ENCODE measurements around the gene CDX1.

Gene CDX1

DNA sequence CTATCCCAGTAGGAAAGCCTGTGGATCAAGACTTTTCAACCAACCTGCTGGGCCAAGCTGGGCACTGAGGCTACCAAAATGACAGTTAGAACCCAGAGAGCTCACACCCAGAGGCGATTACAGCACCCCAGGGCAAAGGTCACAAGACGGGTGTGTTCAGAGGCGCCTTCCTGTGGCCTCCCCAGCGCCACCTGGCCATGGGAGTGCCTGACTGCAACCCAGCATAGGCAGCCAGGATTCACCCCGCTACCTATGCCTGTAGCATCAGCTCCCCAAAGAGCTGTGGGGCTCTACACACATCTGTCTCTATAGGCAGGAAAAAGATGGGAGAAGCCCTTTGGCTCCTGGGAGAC lies 44.4 kb upstream of the CDX1 start:
- Histone ChIP-seq H2BK12ac (ENCODE audit: low read length) (no peak overlapping the region), H2BK120ac (ENCODE audit: low read depth, low read length) (no peak overlapping the region), H3K27me3 (ENCODE audit: control insufficient read depth in 3 of 3, insufficient read depth in 3 of 3, low read depth in 1 of 3, low read length in 3 of 3) (no peaks in the 10 kb centered on the region), H3K4me2 (ENCODE audit: insufficient read depth, low read length, poor library complexity, severe bottlenecking) (no peak overlapping the region), H2BK5ac (ENCODE audit: low read length) (no peak overlapping the region), H3K79me1 (ENCODE audit: low read depth, low read length) (no peaks in the 10 kb centered on the region), H3K14ac (ENCODE audit: low read length) (no peak overlapping the region), H3K23ac (ENCODE audit: low read depth, low read length, poor library complexity) (no peak overlapping the region), H3K4me3 (ENCODE audit: low read length in 2 of 2) (no peak overlapping the region), H3K4ac (ENCODE audit: low read length) (no peak overlapping the region), H4K91ac (ENCODE audit: low read depth, low read length, poor library complexity) (no peak overlapping the region), H3K9ac (ENCODE audit: low read depth, low read length, poor library complexity) (no peak overlapping the region), H3K18ac (ENCODE audit: low read length) (no peak overlapping the region), H3K9me3 (replicated peaks in 1 of 2; ENCODE audit: control insufficient read depth in 2 of 2, insufficient read depth in 1 of 2, low read depth in 1 of 2, low read length in 2 of 2) (no peaks in the 10 kb centered on the region), H3K27ac (replicated peaks; ENCODE audit: low read length) (no peak overlapping the region), H3K36me3 (replicated peaks in 1 of 2; ENCODE audit: control insufficient read depth in 2 of 2, insufficient read depth in 2 of 2, low read length in 2 of 2) (no peaks in the 10 kb centered on the region), H2AFZ (ENCODE audit: low read length) (no peak overlapping the region), H3K4me1 (ENCODE audit: control insufficient read depth in 2 of 2, insufficient read depth in 1 of 2, low read depth in 1 of 2, low read length in 2 of 2) (peaks cover 0 to 8% of the 10 kb centered on the region in 2 donors), H4K8ac (ENCODE audit: low read depth, low read length) (no peak overlapping the region), H2AK5ac (ENCODE audit: low read depth, low read length) (no peak overlapping the region), H2BK15ac (ENCODE audit: low read length) (no peak overlapping the region)
- no peak for DNase-seq (ENCODE audit: low spot score)
- no CpG with 5 or more reads among the region's 5 CpGs for WGBS, 2 donors (ENCODE audit: extremely low coverage in 2 of 2, insufficient read length in 2 of 2, insufficient replicate concordance in 1 of 2)

DNA sequence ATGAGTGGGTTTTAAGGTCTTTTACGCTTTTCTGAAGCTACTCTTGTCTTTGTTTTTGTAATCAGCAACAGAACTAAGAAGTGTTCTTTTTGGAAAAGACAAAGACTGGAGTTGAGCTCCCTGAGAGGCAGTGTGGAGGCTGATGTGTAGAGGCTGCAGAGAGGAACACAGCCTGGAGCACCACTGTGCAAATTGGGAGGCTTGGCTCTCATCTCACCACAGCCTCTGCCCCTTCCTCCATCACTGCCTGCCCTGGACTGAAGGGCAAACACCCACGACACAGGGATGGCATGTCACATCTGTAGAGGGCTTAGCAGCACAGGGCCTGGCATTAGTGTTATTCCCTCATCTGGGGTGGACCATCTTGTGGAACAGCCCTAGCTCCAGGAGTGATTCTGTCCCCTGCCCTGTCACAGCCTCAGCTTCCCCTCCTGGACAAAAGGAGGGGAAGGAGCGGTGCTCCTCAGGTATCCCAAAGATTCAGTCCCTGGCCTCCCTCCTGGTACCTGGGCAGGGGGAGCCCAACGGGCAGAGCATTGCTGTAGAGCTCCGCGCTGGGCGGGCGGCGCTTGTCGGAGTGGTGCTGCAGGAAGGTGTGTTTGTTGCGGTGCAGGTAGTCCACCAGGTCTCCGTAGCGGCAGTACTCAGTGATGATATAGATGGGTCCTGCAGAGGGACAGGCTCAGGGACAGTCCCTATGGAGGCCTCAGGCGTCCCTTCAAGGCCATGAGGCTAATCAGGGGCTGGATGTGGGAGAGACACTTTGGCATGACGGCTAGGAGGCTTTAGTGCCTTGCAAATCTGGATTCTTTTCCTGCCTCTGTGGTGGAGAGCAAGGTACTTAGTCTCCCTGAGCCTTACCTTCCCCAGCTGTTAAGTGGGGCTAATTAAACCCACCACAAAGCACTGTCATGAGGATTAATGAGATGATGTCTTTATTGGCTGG lies 43.8 kb upstream of the CDX1 start:
- Histone ChIP-seq H2AFZ (ENCODE audit: low read length) (no peak overlapping the region), H3K14ac (ENCODE audit: low read length) (no peak overlapping the region), H3K4me1 (ENCODE audit: control insufficient read depth in 2 of 2, insufficient read depth in 1 of 2, low read depth in 1 of 2, low read length in 2 of 2) (peaks cover 0 to 5% of the 10 kb centered on the region in 2 donors), H3K27me3 (ENCODE audit: control insufficient read depth in 3 of 3, insufficient read depth in 3 of 3, low read depth in 1 of 3, low read length in 3 of 3) (no peaks in the 10 kb centered on the region), H2AK5ac (ENCODE audit: low read depth, low read length) (peak overlapping the region; percentile 31), H3K4me2 (ENCODE audit: insufficient read depth, low read length, poor library complexity, severe bottlenecking) (no peak overlapping the region), H3K4me3 (ENCODE audit: low read length in 2 of 2) (no peak overlapping the region), H3K23ac (ENCODE audit: low read depth, low read length, poor library complexity) (no peak overlapping the region), H3K9me3 (replicated peaks in 1 of 2; ENCODE audit: control insufficient read depth in 2 of 2, insufficient read depth in 1 of 2, low read depth in 1 of 2, low read length in 2 of 2) (no peaks in the 10 kb centered on the region), H2BK15ac (ENCODE audit: low read length) (no peak overlapping the region), H4K8ac (ENCODE audit: low read depth, low read length) (no peak overlapping the region), H4K91ac (ENCODE audit: low read depth, low read length, poor library complexity) (peak overlapping the region; percentile 7), H3K18ac (ENCODE audit: low read length) (no peak overlapping the region), H3K4ac (ENCODE audit: low read length) (no peak overlapping the region), H3K36me3 (replicated peaks in 1 of 2; ENCODE audit: control insufficient read depth in 2 of 2, insufficient read depth in 2 of 2, low read length in 2 of 2) (no peaks in the 10 kb centered on the region), H2BK12ac (ENCODE audit: low read length) (no peak overlapping the region), H2BK5ac (ENCODE audit: low read length) (no peak overlapping the region), H3K27ac (replicated peaks; ENCODE audit: low read length) (no peak overlapping the region), H3K9ac (ENCODE audit: low read depth, low read length, poor library complexity) (peak overlapping the region; percentile 75), H3K79me1 (ENCODE audit: low read depth, low read length) (no peaks in the 10 kb centered on the region), H2BK120ac (ENCODE audit: low read depth, low read length) (no peak overlapping the region)
- WGBS, 2 donors (ENCODE audit: extremely low coverage in 2 of 2, insufficient read length in 2 of 2, insufficient replicate concordance in 1 of 2) = no CpG with 5 or more reads among the region's 15 CpGs
- DNase-seq (ENCODE audit: low spot score) = no peak

- Histone ChIP-seq H2BK120ac (ENCODE audit: low read depth, low read length) (no peak overlapping the region), H4K8ac (ENCODE audit: low read depth, low read length) (no peak overlapping the region), H4K91ac (ENCODE audit: low read depth, low read length, poor library complexity) (no peak overlapping the region), H2BK12ac (ENCODE audit: low read length) (no peak overlapping the region), H3K4me2 (ENCODE audit: insufficient read depth, low read length, poor library complexity, severe bottlenecking) (no peak overlapping the region), H3K4me1 (ENCODE audit: control insufficient read depth in 2 of 2, insufficient read depth in 1 of 2, low read depth in 1 of 2, low read length in 2 of 2) (peaks cover 0 to 5% of the 10 kb centered on the region in 2 donors), H3K23ac (ENCODE audit: low read depth, low read length, poor library complexity) (no peak overlapping the region), H2BK5ac (ENCODE audit: low read length) (no peak overlapping the region), H3K27me3 (ENCODE audit: control insufficient read depth in 3 of 3, insufficient read depth in 3 of 3, low read depth in 1 of 3, low read length in 3 of 3) (no peaks in the 10 kb centered on the region), H2BK15ac (ENCODE audit: low read length) (no peak overlapping the region), H3K18ac (ENCODE audit: low read length) (no peak overlapping the region), H3K27ac (replicated peaks; ENCODE audit: low read length) (no peak overlapping the region), H3K79me1 (ENCODE audit: low read depth, low read length) (no peaks in the 10 kb centered on the region), H3K4me3 (ENCODE audit: low read length in 2 of 2) (no peak overlapping the region), H3K36me3 (replicated peaks in 1 of 2; ENCODE audit: control insufficient read depth in 2 of 2, insufficient read depth in 2 of 2, low read length in 2 of 2) (no peaks in the 10 kb centered on the region), H3K9ac (ENCODE audit: low read depth, low read length, poor library complexity) (no peak overlapping the region), H3K9me3 (replicated peaks in 1 of 2; ENCODE audit: control insufficient read depth in 2 of 2, insufficient read depth in 1 of 2, low read depth in 1 of 2, low read length in 2 of 2) (no peaks in the 10 kb centered on the region), H3K14ac (ENCODE audit: low read length) (no peak overlapping the region), H2AFZ (ENCODE audit: low read length) (no peak overlapping the region), H2AK5ac (ENCODE audit: low read depth, low read length) (no peak overlapping the region), H3K4ac (ENCODE audit: low read length) (no peak overlapping the region)
- DNase-seq (ENCODE audit: low spot score) = no peak
- WGBS, 2 donors (ENCODE audit: extremely low coverage in 2 of 2, insufficient read length in 2 of 2, insufficient replicate concordance in 1 of 2) = no CpG with 5 or more reads among the region's 4 CpGs
Measured at GRCh38 chr5:150123542-150123941, 43.0 kb upstream of the CDX1 start.

- Histone ChIP-seq H3K18ac (ENCODE audit: low read length) (peak overlapping the region; percentile 16), H3K9me3 (replicated peaks in 1 of 2; ENCODE audit: control insufficient read depth in 2 of 2, insufficient read depth in 1 of 2, low read depth in 1 of 2, low read length in 2 of 2) (no peaks in the 10 kb centered on the region), H4K91ac (ENCODE audit: low read depth, low read length, poor library complexity) (no peak overlapping the region), H3K36me3 (replicated peaks in 1 of 2; ENCODE audit: control insufficient read depth in 2 of 2, insufficient read depth in 2 of 2, low read length in 2 of 2) (peaks cover 0 to 3% of the 10 kb centered on the region in 2 donors), H2AK5ac (ENCODE audit: low read depth, low read length) (no peak overlapping the region), H3K4ac (ENCODE audit: low read length) (no peak overlapping the region), H3K4me2 (ENCODE audit: insufficient read depth, low read length, poor library complexity, severe bottlenecking) (no peak overlapping the region), H2BK120ac (ENCODE audit: low read depth, low read length) (no peak overlapping the region), H3K27ac (replicated peaks; ENCODE audit: low read length) (no peak overlapping the region), H3K4me1 (ENCODE audit: control insufficient read depth in 2 of 2, insufficient read depth in 1 of 2, low read depth in 1 of 2, low read length in 2 of 2) (peaks cover 0 to 5% of the 10 kb centered on the region in 2 donors), H2AFZ (ENCODE audit: low read length) (no peak overlapping the region), H4K8ac (ENCODE audit: low read depth, low read length) (no peak overlapping the region), H3K23ac (ENCODE audit: low read depth, low read length, poor library complexity) (peak overlapping the region; percentile 18), H3K4me3 (ENCODE audit: low read length in 2 of 2) (no peak overlapping the region), H2BK5ac (ENCODE audit: low read length) (no peak overlapping the region), H2BK15ac (ENCODE audit: low read length) (no peak overlapping the region), H3K14ac (ENCODE audit: low read length) (no peak overlapping the region), H3K27me3 (ENCODE audit: control insufficient read depth in 3 of 3, insufficient read depth in 3 of 3, low read depth in 1 of 3, low read length in 3 of 3) (no peaks in the 10 kb centered on the region), H2BK12ac (ENCODE audit: low read length) (no peak overlapping the region), H3K79me1 (ENCODE audit: low read depth, low read length) (no peaks in the 10 kb centered on the region), H3K9ac (ENCODE audit: low read depth, low read length, poor library complexity) (no peak overlapping the region)
- DNase-seq (ENCODE audit: low spot score) = no peak
- WGBS, 2 donors (ENCODE audit: extremely low coverage in 2 of 2, insufficient read length in 2 of 2, insufficient replicate concordance in 1 of 2) = no CpG with 5 or more reads among the region's 11 CpGs
Measured at GRCh38 chr5:150124111-150124557, 42.4 kb upstream of the CDX1 start.
